Heart right ventricle (tissue), 16 donors: ENCODE results near the gene GABRB1. TPM values are rescaled to one million over a fixed set of nuclear protein-coding genes. Genes with fewer than 3 reads are reported as not detected.

Experiments
- ATAC-seq, 8 donors: fragments of 200-7000 bp; cut with Tn5 transposase; one replicate each; pipeline ENCODE4 v1.9.1; 2020; ENCODE audit warnings: mild to moderate bottlenecking in 8 of 8, moderate library complexity in 8 of 8, moderate number of reproducible peaks in 1 of 8
- DNase-seq, 2 donors: peaks; one replicate each; pipeline ENCODE4 v3.0.0-alpha.2; 2020
- H3K27ac ChIP-seq, 10 donors: fragments of 200-600 bp; sonication (generic) in 2 of 10; one replicate each; pipeline versions ENCODE4 v1.5.0 to v1.8.0; 2020 to 2022; ENCODE audit warnings: mild to moderate bottlenecking in 3 of 10
- H3K27me3 ChIP-seq, 7 donors: fragments of 200-600 bp; one replicate each; pipeline ENCODE4 v1.8.0; 2021 to 2022; ENCODE audit warnings: mild to moderate bottlenecking in 2 of 7
- H3K36me3 ChIP-seq, 9 donors: fragments of 200-600 bp; sonication (generic) in 1 of 9; one replicate each; pipeline versions ENCODE4 v1.5.0 to v1.8.0; 2020 to 2022; ENCODE audit warnings: mild to moderate bottlenecking in 2 of 9
- H3K4me1 ChIP-seq, 9 donors: fragments of 200-600 bp; sonication (generic) in 1 of 9; one replicate each; pipeline versions ENCODE4 v1.5.0 to v1.8.0; 2020 to 2022; ENCODE audit warnings: mild to moderate bottlenecking in 4 of 9
- H3K4me3 ChIP-seq, 10 donors: fragments of 200-600 bp; sonication (generic) in 2 of 10; one replicate each; pipeline versions ENCODE4 v1.5.0 to v1.8.0; 2020 to 2022; ENCODE audit warnings: mild to moderate bottlenecking in 7 of 10, moderate library complexity in 2 of 10
- H3K9me3 ChIP-seq, 11 donors: fragments of 200-600 bp in 10 of 11; sonication (generic) in 2 of 11; one replicate each; pipeline versions ENCODE4 v1.5.0 to v1.8.0; 2013 to 2022; ENCODE audit warnings: mild to moderate bottlenecking in 2 of 11, control low read depth in 1 of 11, moderate library complexity in 1 of 11
- CTCF ChIP-seq, 9 donors: fragments of 200-600 bp; sonication (generic) in 2 of 9; IDR thresholded peaks; one replicate each; pipeline versions ENCODE4 v1.5.0 to v1.8.0; 2021 to 2022; ENCODE audit warnings: antibody characterized with exemption in 9 of 9, mild to moderate bottlenecking in 5 of 9, moderate library complexity in 1 of 9
- WGBS, 2 donors: extraction: QIAGEN DNeasy Blood & Tissue Kit; methylation state at CpG; one replicate each; pipeline ENCODE4 v1.1.7; 2013; ENCODE audit warnings: inconsistent platforms in 1 of 2; 5-methylcytosine and 5-hydroxymethylcytosine counted together
- intact Hi-C, 10 donors: fragments of 100-400 bp; cut with DNase I; formaldehyde crosslinking; loops; one replicate each; pipeline versions ENCODE4 v1.11.1 to v1.14.2; 2022
- polyA plus RNA-seq, 2 donors: library from polyadenylated mRNA; stranded (reverse); fragments of 200-250 nt; gene quantifications; one replicate each; pipeline ENCODE4 v1.2.3, GENCODE V29; 2013
- total RNA-seq, 10 donors: library from RNA; stranded (reverse); fragmentation: NEBNext Ultra II Directional in 3 of 10; extraction: Animal tissue kit (Norgen Biotek cat#: 25700) in 3 of 10; gene quantifications; one replicate each; pipeline versions ENCODE4 v1.2.1 to v1.2.4, GENCODE V29; 2021 to 2023
- donor health status: Arrhythmogenic right ventricular cardiomyopathy.
- donor health status: ischemic (EF 13 %, LVEDD 7.1; RV severe dilation, severe dysfunction).
- donor health status: healthy with polysubstance abuse.
- donor health status: DM: no; HTN: yes; CAD: no.
- donor health status: DM: no; HTN: no; CAD: no.
- donor health status: ischemic (EF 25% LVEDD 6.9; RV normal size, moderate dysfunction).
- donor health status: ischemic (EF 25% LVEDD 5.7; RV mildly dilated, moderate dysfunction).
- donor health status: healthy.
- donor health status: DM: yes; HTN: yes; CAD: no.
- donor health status: Ischemic cardiomyopathy.
- donor health status: ischemic (EF 35%, LVEDD 5.7; RV mildly dilated, moderate dysfunction).
- donor health status: nonischemic (EF 11% LVEDD 7.7; RV severe dilation, severe dysfunction).
- donor health status: DM: yes; HTN: yes; CAD: no.
- donor health status: PGD.
- donor health status: ischemic (EF 29% LVEDD 5.4; RV normal size, mild dysfunction).
- donor health status: nonischemic (EF 23%, LVEDD 6.1; RV moderate dilation, normal function).

Gene GABRB1
- total and polyA plus RNA-seq, 12 donors: 0.51 to 9.9 (median 6.2) TPM

GRCh38 chr4:47122592-47123291 lies 91.4 kb downstream of the GABRB1 start:
- Histone ChIP-seq H3K4me3 (no peak overlapping the region), H3K4me1 (peaks cover 0 to 4% (median 0%) of the 10 kb centered on the region in 9 donors), H3K27me3 (no peaks in the 10 kb centered on the region), H3K9me3 (no peaks in the 10 kb centered on the region), H3K36me3 (no peaks in the 10 kb centered on the region), H3K27ac (no peak overlapping the region)
- 6% methylated on average over 4 of the region's 4 CpGs for WGBS, 2 donors
- peak in 1 of 2 donors; percentile 48 for DNase-seq
- intact Hi-C loops: loop anchor here in 6 of 10 donors (5.0 to 10.0 kb wide), 5 partner anchors 178 to 280 kb away; no protein-coding TSS in a partner anchor
- peak in 5 of 8 donors; percentile 20 to 74 (median 64) for ATAC-seq
- peak; percentile 47 to 84 (median 74) for TF ChIP-seq CTCF (IDR thresholded peaks at IDR 0.05)

DNA sequence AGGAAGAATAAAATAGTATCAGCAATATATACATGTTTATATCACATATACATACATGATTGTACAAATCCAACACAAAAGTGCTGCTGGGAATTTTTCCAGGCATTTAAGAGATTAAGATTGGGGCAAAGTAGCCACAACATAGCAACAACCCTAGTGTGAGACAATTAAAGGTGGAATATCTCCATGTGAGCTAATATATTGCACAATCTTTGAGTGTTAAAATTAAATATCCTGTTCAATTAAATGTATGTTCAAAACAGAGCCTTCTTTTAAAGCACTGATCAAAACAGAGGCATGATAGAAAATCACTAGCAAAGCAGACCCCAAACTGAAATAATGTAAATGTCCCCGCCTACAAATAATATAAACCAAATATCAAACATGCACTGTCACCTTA lies 97.6 kb downstream of the GABRB1 start:
- Histone ChIP-seq H3K27ac (no peak overlapping the region), H3K27me3 (no peaks in the 10 kb centered on the region), H3K4me3 (no peak overlapping the region), H3K36me3 (no peaks in the 10 kb centered on the region), H3K9me3 (no peaks in the 10 kb centered on the region), H3K4me1 (no peaks in the 10 kb centered on the region)
- no peak for ATAC-seq
- intact Hi-C loops: loop anchor here in 5 of 10 donors (10.0 kb wide), 3 partner anchors 184 to 284 kb away; no protein-coding TSS in a partner anchor
- WGBS, 2 donors: 89 to 90% methylated on average over 1 of the region's 1 CpG
- DNase-seq: no peak
- no peak for TF ChIP-seq CTCF (IDR thresholded peaks at IDR 0.05)

DNA sequence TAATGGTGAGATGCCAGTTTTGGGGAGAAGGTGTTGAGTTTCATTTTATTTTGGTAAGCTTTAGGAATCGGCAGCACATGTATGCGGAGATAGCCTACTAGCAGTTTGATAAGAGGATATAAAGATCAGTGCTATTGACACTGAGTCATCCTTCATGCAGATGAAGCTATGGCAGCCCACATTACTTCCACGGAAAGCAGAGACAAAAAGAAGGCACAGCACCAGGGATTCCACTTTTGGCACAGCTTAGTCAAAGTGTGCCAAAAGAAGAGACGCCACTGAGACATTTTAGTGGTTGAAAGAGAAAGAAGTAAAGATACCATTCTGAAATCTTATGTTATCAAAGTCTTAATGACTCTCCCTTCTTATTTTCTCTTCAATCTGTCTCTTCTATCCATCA lies 103.8 kb downstream of the GABRB1 start:
- 75 to 78% methylated on average over 4 of the region's 4 CpGs for WGBS, 2 donors
- intact Hi-C loops: no loop called here

GRCh38 chr4:47143261-47143660 lies 111.9 kb downstream of the GABRB1 start:
- H3K27me3 ChIP-seq: peaks cover 0 to 5% (median 0%) of the 10 kb centered on the region in 7 donors
- ATAC-seq (no peak), DNase-seq (no peak)
- H3K27ac ChIP-seq: no peak overlapping the region
- intact Hi-C loops: no loop called here
- peaks cover 0 to 11% (median 0%) of the 10 kb centered on the region in 9 donors for H3K4me1 ChIP-seq
- no peak for TF ChIP-seq CTCF (IDR thresholded peaks at IDR 0.05)
- WGBS, 2 donors: 79 to 84% methylated on average over 3 of the region's 3 CpGs
- no peaks in the 10 kb centered on the region for H3K9me3 ChIP-seq
- H3K36me3 ChIP-seq: no peaks in the 10 kb centered on the region
- no peak overlapping the region for H3K4me3 ChIP-seq

More for the DNA sequence above, 103.8 kb downstream of the GABRB1 start:
- ATAC-seq (no peak), DNase-seq (no peak)
- H3K36me3 ChIP-seq: no peaks in the 10 kb centered on the region
- no peaks in the 10 kb centered on the region for H3K9me3 ChIP-seq
- no peaks in the 10 kb centered on the region for H3K27me3 ChIP-seq
- H3K4me3 ChIP-seq: no peak overlapping the region
- H3K27ac ChIP-seq: no peak overlapping the region
- no peaks in the 10 kb centered on the region for H3K4me1 ChIP-seq
- no peak for TF ChIP-seq CTCF (IDR thresholded peaks at IDR 0.05)
